GM12878 (cell line): Measurements from ENCODE around the gene TMCC3. TPM values are rescaled to one million over a fixed set of nuclear protein-coding genes. Genes with fewer than 3 reads are reported as not detected.

Experiments
- ATAC-seq: fragments of 200-7000 bp; cut with Tn5 transposase; 3 replicates; pipeline ENCODE4 v1.9.1; 2020; ENCODE audit warnings: mild to moderate bottlenecking, moderate library complexity
- BruUV-seq: library from RNA; stranded (reverse); fragments of 400-500 nt; replicated peaks from 2 replicates; lab custom pipeline; 2021; lab: Mats Ljungman, UMichigan
- CTCF ChIA-PET: fragments of 300-600 bp; sonication (Branson Sonifier 250); formaldehyde crosslinking; extraction: SDS; loops from one replicate; lab custom pipeline; 2021; ENCODE audit warnings: inconsistent platforms; lab: Yijun Ruan, JAX
- POLR2A ChIA-PET: fragments of 350-600 bp; formaldehyde crosslinking; extraction: SDS; loops from one replicate; lab custom pipeline; 2021; ENCODE audit warnings: inconsistent platforms; lab: Charles Lee
- RAD21 ChIA-PET: fragments of 300-600 bp; sonication (Branson Sonifier 250); formaldehyde crosslinking; loops from one replicate; lab custom pipeline; 2023; ENCODE audit warnings: antibody characterized with exemption; ENCODE audit not compliant: unreplicated experiment; lab: Charles Lee
- SMC1A ChIA-PET: fragments of 300-600 bp; sonication (Branson Sonifier 250); formaldehyde crosslinking; loops from one replicate; lab custom pipeline; 2023; ENCODE audit not compliant: unreplicated experiment, uncharacterized antibody; lab: Charles Lee
- DNase-seq: peaks from one replicate; pipeline ENCODE4 v3.0.0-alpha.2; 2011; ENCODE audit warnings: low read depth, low spot score
- FAIRE-seq: peaks from 3 replicates; lab custom pipeline; 2011; peaks lifted over from hg19 to GRCh38; lab: Jason Lieb, UNC
- H2AFZ ChIP-seq: 2 replicates; pipeline ENCODE4 v1.6.0; 2011; ENCODE audit warnings: low read depth, low read length, control low read depth; ENCODE audit not compliant: control insufficient read depth
- H3K27ac ChIP-seq: 2 replicates; pipeline ENCODE4 v1.5.1; 2011; ENCODE audit warnings: control low read depth; ENCODE audit not compliant: control insufficient read depth, insufficient read depth
- H3K27me3 ChIP-seq, 2 experiments: replicated peaks in 1 of 2; 2 replicates each; pipeline versions ENCODE4 v1.6.0 to v1.6.1; 2011; ENCODE audit warnings: low read length in 1 of 2; ENCODE audit not compliant: control insufficient read depth in 2 of 2, insufficient read depth in 2 of 2
- H3K36me3 ChIP-seq, 2 experiments: 2 replicates each; pipeline ENCODE4 v1.5.1; 2011; ENCODE audit warnings: low read length in 1 of 2; ENCODE audit not compliant: control insufficient read depth in 2 of 2, insufficient read depth in 2 of 2
- H3K4me1 ChIP-seq: 2 replicates; pipeline ENCODE4 v1.6.1; 2011; ENCODE audit warnings: mild to moderate bottlenecking, low read length, moderate library complexity, mixed read lengths; ENCODE audit not compliant: control insufficient read depth, insufficient read depth
- H3K4me2 ChIP-seq: 2 replicates; pipeline ENCODE4 v1.6.0; 2011; ENCODE audit warnings: control low read depth; ENCODE audit not compliant: control insufficient read depth, insufficient read depth
- H3K4me3 ChIP-seq: fragments of 200-600 bp; sonication (generic); 2 replicates; pipeline ENCODE4 v1.5.1; 2016
- H3K79me2 ChIP-seq: 2 replicates; pipeline ENCODE4 v1.6.0; 2011; ENCODE audit warnings: low read length; ENCODE audit not compliant: control insufficient read depth, insufficient read depth
- H3K9ac ChIP-seq: 2 replicates; pipeline ENCODE4 v1.8.0; 2011; ENCODE audit warnings: low read length, control low read depth, mixed read lengths; ENCODE audit not compliant: control insufficient read depth, insufficient read depth
- H3K9me3 ChIP-seq: replicated peaks from 3 replicates; pipeline ENCODE4 v1.5.1; 2011; ENCODE audit warnings: mild to moderate bottlenecking, low read length; ENCODE audit not compliant: control insufficient read depth, insufficient read depth
- H4K20me1 ChIP-seq: 2 replicates; pipeline ENCODE4 v1.6.0; 2011; ENCODE audit not compliant: control insufficient read depth, insufficient read depth
- BCLAF1 ChIP-seq: fragments of 450-650 bp; IDR thresholded peaks from 2 replicates; pipeline ENCODE4 v1.6.1; 2017; ENCODE audit warnings: antibody characterized with exemption, mild to moderate bottlenecking, moderate library complexity
- EED ChIP-seq: sonication (generic); IDR thresholded peaks from 2 replicates; pipeline ENCODE4 v1.6.1; 2016; ENCODE audit warnings: antibody characterized with exemption, low read depth
- IKZF1 ChIP-seq: fragments of 450-650 bp; conservative IDR thresholded peaks from 2 replicates; pipeline ENCODE4 v1.6.1; 2017; ENCODE audit warnings: antibody characterized with exemption, mild to moderate bottlenecking
- IKZF2 ChIP-seq, 2 experiments: fragments of 450-650 bp; IDR thresholded peaks; 2 replicates each; pipeline ENCODE4 v1.6.1; 2017; ENCODE audit warnings: mild to moderate bottlenecking in 2 of 2, moderate library complexity in 2 of 2
- JUNB ChIP-seq: IDR thresholded peaks from 2 replicates; pipeline ENCODE4 v1.6.1; 2016; ENCODE audit warnings: antibody characterized with exemption, mild to moderate bottlenecking
- MTA2 ChIP-seq: fragments of 450-650 bp; IDR thresholded peaks from 2 replicates; pipeline ENCODE4 v1.6.1; 2016; ENCODE audit warnings: low read depth, mild to moderate bottlenecking, moderate library complexity
- PML ChIP-seq: IDR thresholded peaks from 2 replicates; pipeline ENCODE4 v1.6.1; 2012; ENCODE audit warnings: low read length, inconsistent platforms
- POLR2AphosphoS5 ChIP-seq: IDR thresholded peaks from 2 replicates; pipeline ENCODE4 v1.6.1; 2011; ENCODE audit warnings: mild to moderate bottlenecking, low read length, inconsistent platforms
- RELB ChIP-seq: fragments of 450-650 bp; IDR thresholded peaks from 2 replicates; pipeline ENCODE4 v1.6.1; 2017; ENCODE audit warnings: low read depth, mild to moderate bottlenecking, moderate library complexity
- RUNX3 ChIP-seq: IDR thresholded peaks from 2 replicates; pipeline ENCODE4 v1.6.1; 2012; ENCODE audit warnings: low read length, inconsistent platforms
- SKIL ChIP-seq: fragments of 450-650 bp; IDR thresholded peaks from 2 replicates; pipeline ENCODE4 v1.6.1; 2017; ENCODE audit warnings: mild to moderate bottlenecking, low read depth, inconsistent platforms; ENCODE audit not compliant: poor library complexity, severe bottlenecking
- SMAD1 ChIP-seq: fragments of 450-650 bp; IDR thresholded peaks from 2 replicates; pipeline ENCODE4 v1.6.1; 2018; ENCODE audit warnings: mild to moderate bottlenecking, low read depth; ENCODE audit not compliant: partially characterized antibody
- SRF ChIP-seq, 2 experiments: IDR thresholded peaks; 2 replicates each; pipeline ENCODE4 v1.6.1; 2011; ENCODE audit warnings: low read depth in 2 of 2, low read length in 2 of 2, mild to moderate bottlenecking in 1 of 2, moderate library complexity in 1 of 2
- TAF1 ChIP-seq: IDR thresholded peaks from 2 replicates; pipeline ENCODE4 v1.6.1; 2011; ENCODE audit warnings: mild to moderate bottlenecking, low read depth, low read length, borderline replicate concordance
- TCF12 ChIP-seq: IDR thresholded peaks from 2 replicates; pipeline ENCODE4 v1.6.1; 2011; ENCODE audit warnings: low read depth, mild to moderate bottlenecking, low read length
- WGBS: methylation state at CpG from one replicate; pipeline ENCODE4 v1.1.6; 2016; ENCODE audit warnings: low lambda C conversion rate; ENCODE audit not compliant: insufficient replicate concordance, insufficient coverage; ENCODE audit errors: missing lambda C conversion rate; 5-methylcytosine and 5-hydroxymethylcytosine counted together
- in situ Hi-C: fragments of 300-500 bp; cut with MboI; formaldehyde crosslinking; loops from 9 replicates; pipeline ENCODE4 v1.14.3; 2018; ENCODE audit warnings: mixed read lengths
- intact Hi-C: fragments of 100-400 bp; cut with micrococcal nuclease; formaldehyde crosslinking; loops from one replicate; pipeline ENCODE4 v1.14.2; 2022; ENCODE audit not compliant: unreplicated experiment
- polyA plus RNA-seq, 11 experiments: library from polyadenylated mRNA; depleted of rRNA in 4 of 11; unstranded in 6 of 11; stranded (reverse) in 5 of 11; fragments of >200 nt; fragmentation: Nextera tagmentation in 4 of 11; fragmentation: Illumina TruSeq in 1 of 11; extraction: Ambion mirVana in 4 of 11; extraction: Trizol in 1 of 11; gene quantifications; 1 replicate in 1 of 11; 2 replicates in 10 of 11; pipeline versions ENCODE4 v1.2.1 to v1.2.3, GENCODE V29; 2011 to 2016; ENCODE audit warnings: inconsistent platforms in 2 of 11, missing spikeins in 2 of 11, low read depth in 1 of 11
- total RNA-seq, 4 experiments: library from RNA; depleted of rRNA in 3 of 4; stranded (reverse); fragments of >200 nt in 3 of 4; fragmentation: Illumina TruSeq in 1 of 4; extraction: Trizol in 1 of 4; gene quantifications; 2 replicates each; pipeline versions ENCODE4 v1.2.1 to v1.2.3, GENCODE V29; 2013 to 2021

TMCC3 gene
- total and polyA plus RNA-seq, 10 of the 15 experiments (the other 5 are each of a cell fraction or from before 2014, with no cell fraction given) = 5.8 to 29.8 (median 12.6) TPM

- BruUV-seq = no TSS peak
- peaks cover 16% of the 10 kb centered on the region for H3K4me1 ChIP-seq
- no peak overlapping the region for H3K27ac ChIP-seq
- ChIA-PET SMC1A (interaction anchor here (0.7 to 1.6 kb wide), 6 partner anchors 11 to 318 kb away, joined by 3 to 4 read pairs (median 4); no protein-coding TSS in a partner anchor), CTCF (interaction anchor here (1.0 to 1.6 kb wide), 2 partner anchors 13 to 204 kb away, joined by 3 to 5 read pairs; no protein-coding TSS in a partner anchor), RAD21 (interaction anchor here (1.6 kb wide), 1 partner anchor 10 kb away, joined by 3 read pairs; no protein-coding TSS in a partner anchor), POLR2A (interaction anchor here (0.6 kb wide), 1 partner anchor 317 kb away, joined by 3 read pairs; no protein-coding TSS in a partner anchor)
- H3K27me3 ChIP-seq = no peaks in the 10 kb centered on the region
- no peaks in the 10 kb centered on the region for H4K20me1 ChIP-seq
- H3K9me3 ChIP-seq = no peaks in the 10 kb centered on the region
- H2AFZ ChIP-seq = no peak overlapping the region
- no peak for ATAC-seq
- H3K4me3 ChIP-seq = no peak overlapping the region
- in situ Hi-C loops = no loop called here
- intact Hi-C loops = no loop called here
- FAIRE-seq = no peak
- TF ChIP-seq SMAD1 (no peak), RUNX3 (peak; percentile 38; the same call in 1 of the 2 replicates), EED (0 out of 2 replicates have a peak, but pooled peaks have one; percentile 20), JUNB (0 out of 2 replicates have a peak, but pooled peaks have one; percentile 23), IKZF2 (IDR thresholded peaks at IDR 0.05) (peak; percentile 46 to 50; a peak in 3 of 4 replicates), TCF12 (no peak), MTA2 (no peak), RELB (peak; percentile 39; the same call in 1 of the 2 replicates), SRF (IDR thresholded peaks at IDR 0.05; ENCODE audit: low read depth in 2 of 2, low read length in 2 of 2) (no peak), SKIL (no peak), PML (no peak), BCLAF1 (no peak), IKZF1 (peak; percentile 62), POLR2AphosphoS5 (no peak), TAF1 (no peak)
- WGBS = 100% methylated on average over 1 of the region's 1 CpG
- DNase-seq = no peak
- no peak overlapping the region for H3K9ac ChIP-seq
- H3K36me3 ChIP-seq = no peaks in the 10 kb centered on the region
- no peak overlapping the region for H3K4me2 ChIP-seq
- no peaks in the 10 kb centered on the region for H3K79me2 ChIP-seq
Measured at GRCh38 chr12:94557746-94558295, 92.5 kb downstream of the TMCC3 start.
